Body of pancreas (tissue), 4 donors: ENCODE results near the gene RAB41. TPM values are rescaled to one million over a fixed set of nuclear protein-coding genes. Genes with fewer than 3 reads are reported as not detected.
"Not testable (repeated sequence)": the region's sequence is repeated elsewhere in the genome, so short reads cannot be mapped to it uniquely, and the experiment has no call there.

Source experiments
- ATAC-seq: fragments of 150-250 bp; one replicate; pipeline ENCODE4 v1.9.1; 2016
- DNase-seq, 4 donors: peaks; one replicate each; pipeline ENCODE4 v3.0.0-alpha.2; 2019
- H3K27ac ChIP-seq, 4 donors: fragments of 200-600 bp; sonication (generic); 1 replicate in 3 of 4; 2 replicates in 1 of 4; pipeline versions ENCODE4 v1.5.1 to v1.6.1; 2016 to 2019; ENCODE audit warnings: mild to moderate bottlenecking in 1 of 4, mixed read lengths in 1 of 4, moderate library complexity in 1 of 4
- H3K27me3 ChIP-seq, 2 donors: fragments of 200-600 bp; sonication (generic); one replicate each; pipeline ENCODE4 v1.6.0; 2016; ENCODE audit warnings: mild to moderate bottlenecking in 1 of 2
- H3K36me3 ChIP-seq, 2 donors: fragments of 200-600 bp; sonication (generic); replicated peaks in 1 of 2; 2 replicates each; pipeline ENCODE4 v1.5.1; 2016; ENCODE audit warnings: low read depth in 2 of 2; ENCODE audit not compliant: insufficient read depth in 1 of 2
- H3K4me1 ChIP-seq: fragments of 200-600 bp; sonication (generic); one replicate; pipeline ENCODE4 v1.6.0; 2016
- H3K4me3 ChIP-seq, 2 donors: fragments of 200-600 bp; sonication (generic); 1 replicate in 1 of 2; 2 replicates in 1 of 2; pipeline ENCODE4 v1.5.1; 2016 to 2019
- H3K9me3 ChIP-seq, 3 donors: fragments of 200-600 bp; sonication (generic); 1 replicate in 2 of 3; 2 replicates in 1 of 3; pipeline ENCODE4 v1.5.1; 2016
- CTCF ChIP-seq, 7 experiments: fragments of 450-650 bp in 4 of 7; fragments of 200-600 bp in 3 of 7; sonication (generic) in 3 of 7; IDR thresholded peaks; one replicate each; pipeline ENCODE4 v1.5.1; 2016 to 2019; ENCODE audit warnings: antibody characterized with exemption in 7 of 7
- POLR2A ChIP-seq, 3 donors: fragments of 450-650 bp; IDR thresholded peaks; one replicate each; pipeline ENCODE4 v1.6.1; 2016; ENCODE audit warnings: antibody characterized with exemption in 3 of 3, mild to moderate bottlenecking in 2 of 3
- WGBS, 2 donors: methylation state at CpG; one replicate each; pipeline ENCODE4 v1.1.5; 2017; 5-methylcytosine and 5-hydroxymethylcytosine counted together
- intact Hi-C: fragments of 100-400 bp; cut with DNase I; formaldehyde crosslinking; loops from one replicate; pipeline ENCODE4 v1.15.1; 2023
- total RNA-seq, 2 donors: library from RNA; depleted of rRNA; stranded (reverse); fragments of >200 nt; gene quantifications; one replicate each; pipeline ENCODE4 v1.1.0, GENCODE V29; 2016

The RAB41 gene
- total RNA-seq, 2 donors from 2014 or later: not detected

GRCh38 chrX:70293621-70294020 lies 11.6 kb downstream of the RAB41 start:
- 87 to 89% methylated on average over 5 of the region's 5 CpGs for WGBS, 2 donors
- no peak overlapping the region for H3K27ac ChIP-seq
- peaks cover 12% of the 10 kb centered on the region for H3K4me1 ChIP-seq
- no peaks in the 10 kb centered on the region for H3K36me3 ChIP-seq
- TF ChIP-seq CTCF (IDR thresholded peaks at IDR 0.05): no peak
- TF ChIP-seq POLR2A (IDR thresholded peaks at IDR 0.05): no peak
- DNase-seq (no peak), ATAC-seq (no peak)
- H3K9me3 ChIP-seq: no peaks in the 10 kb centered on the region
- no peak overlapping the region for H3K4me3 ChIP-seq
- intact Hi-C loops: no loop called here
- H3K27me3 ChIP-seq: no peaks in the 10 kb centered on the region

- intact Hi-C loops: no loop called here
- DNase-seq (no peak), ATAC-seq (no peak)
- no peak overlapping the region for H3K27ac ChIP-seq
- no peaks in the 10 kb centered on the region for H3K9me3 ChIP-seq
- H3K27me3 ChIP-seq: no peaks in the 10 kb centered on the region
- 53 to 86% methylated on average over 3 of the region's 3 CpGs for WGBS, 2 donors
- no peaks in the 10 kb centered on the region for H3K36me3 ChIP-seq
- no peaks in the 10 kb centered on the region for H3K4me1 ChIP-seq
- no peak for TF ChIP-seq CTCF (IDR thresholded peaks at IDR 0.05)
- no peak for TF ChIP-seq POLR2A (IDR thresholded peaks at IDR 0.05)
- no peak overlapping the region for H3K4me3 ChIP-seq
These were observed 19.7 kb downstream of the RAB41 start for GRCh38 chrX:70301716-70302115.

GRCh38 chrX:70313503-70313902 lies 31.5 kb downstream of the RAB41 start:
- no peaks in the 10 kb centered on the region for H3K27me3 ChIP-seq
- H3K4me1 ChIP-seq: no peaks in the 10 kb centered on the region
- TF ChIP-seq POLR2A (IDR thresholded peaks at IDR 0.05): no peak
- TF ChIP-seq CTCF (IDR thresholded peaks at IDR 0.05): no peak
- H3K27ac ChIP-seq: no peak overlapping the region
- H3K36me3 ChIP-seq: no peaks in the 10 kb centered on the region
- WGBS, 2 donors: 100% methylated on average over 1 of the region's 1 CpG
- intact Hi-C loops: no loop called here
- no peak for ATAC-seq
- H3K4me3 ChIP-seq: no peak overlapping the region
- H3K9me3 ChIP-seq: no peaks in the 10 kb centered on the region
- no peak for DNase-seq

GRCh38 chrX:70322784-70323183 lies 40.8 kb downstream of the RAB41 start:
- Histone ChIP-seq H3K36me3 (no peaks in the 10 kb centered on the region), H3K9me3 (no peaks in the 10 kb centered on the region), H3K27ac (no peak overlapping the region), H3K4me3 (no peak overlapping the region), H3K27me3 (no peaks in the 10 kb centered on the region), H3K4me1 (no peaks in the 10 kb centered on the region)
- intact Hi-C loops: no loop called here
- TF ChIP-seq CTCF (IDR thresholded peaks at IDR 0.05) (no peak), POLR2A (IDR thresholded peaks at IDR 0.05) (no peak)
- DNase-seq: no peak
- ATAC-seq: no peak
- 97% methylated on average over 4 of the region's 4 CpGs for WGBS, 2 donors

GRCh38 chrX:70323628-70324027 lies 41.7 kb downstream of the RAB41 start:
- ATAC-seq, intact Hi-C loops, H3K27ac ChIP-seq, DNase-seq, H3K4me3 ChIP-seq, H3K9me3 ChIP-seq, H3K27me3 ChIP-seq, H3K36me3 ChIP-seq, H3K4me1 ChIP-seq: not testable (repeated sequence)
- WGBS, 2 donors: 96 to 100% methylated on average over 6 of the region's 6 CpGs
